Fibroblast of lung (primary cell): Measurements from ENCODE around the gene GBP4. TPM values are rescaled to one million over a fixed set of nuclear protein-coding genes. Genes with fewer than 3 reads are reported as not detected.

Experiments used
- DNase-seq, 2 donors: peaks; one replicate each; pipeline versions ENCODE4 v3.0.0 to v3.0.0-alpha.2; 2010; ENCODE audit warnings: low read depth in 2 of 2
- H2AFZ ChIP-seq: 2 replicates; pipeline ENCODE4 v1.5.1; 2012; ENCODE audit warnings: low read length, control low read depth, inconsistent platforms
- H3K27ac ChIP-seq: 2 replicates; pipeline ENCODE4 v1.5.1; 2011; ENCODE audit warnings: low read length, control low read depth; ENCODE audit not compliant: insufficient read depth
- H3K27me3 ChIP-seq: 2 replicates; pipeline ENCODE4 v1.5.1; 2011; ENCODE audit warnings: mild to moderate bottlenecking, low read length; ENCODE audit not compliant: control insufficient read depth, insufficient read depth
- H3K36me3 ChIP-seq: 2 replicates; pipeline ENCODE4 v1.5.1; 2011; ENCODE audit warnings: low read length; ENCODE audit not compliant: control insufficient read depth, insufficient read depth
- H3K4me1 ChIP-seq: 2 replicates; pipeline ENCODE4 v1.5.1; 2011; ENCODE audit warnings: low read length; ENCODE audit not compliant: control insufficient read depth, insufficient read depth; ENCODE audit errors: extremely low read depth
- H3K4me2 ChIP-seq: 2 replicates; pipeline ENCODE4 v1.5.1; 2011; ENCODE audit warnings: low read length, control low read depth; ENCODE audit not compliant: insufficient read depth; ENCODE audit errors: extremely low read depth
- H3K4me3 ChIP-seq, 4 experiments: fragments of 200-600 bp in 1 of 4; sonication (generic) in 1 of 4; replicated peaks in 1 of 4; 2 replicates each; pipeline ENCODE4 v1.5.1; 2011 to 2016; ENCODE audit warnings: low read length in 4 of 4, low read depth in 3 of 4, mild to moderate bottlenecking in 3 of 4, control low read depth in 2 of 4, inconsistent platforms in 1 of 4, mixed read lengths in 1 of 4; ENCODE audit not compliant: insufficient read depth in 1 of 4; ENCODE audit errors: control extremely low read depth in 1 of 4
- H3K79me2 ChIP-seq: 2 replicates; pipeline ENCODE4 v1.5.1; 2012; ENCODE audit warnings: mild to moderate bottlenecking, low read length, inconsistent platforms; ENCODE audit not compliant: control insufficient read depth, insufficient read depth
- H3K9ac ChIP-seq: 2 replicates; pipeline ENCODE4 v1.5.1; 2011; ENCODE audit warnings: mild to moderate bottlenecking, low read length, control low read depth; ENCODE audit not compliant: insufficient read depth
- H3K9me3 ChIP-seq: 2 replicates; pipeline ENCODE4 v1.5.1; 2012; ENCODE audit warnings: low read depth, low read length; ENCODE audit not compliant: control insufficient read depth, insufficient read depth
- H4K20me1 ChIP-seq: 2 replicates; pipeline ENCODE4 v1.5.1; 2011; ENCODE audit warnings: low read length; ENCODE audit not compliant: control insufficient read depth, insufficient read depth; ENCODE audit errors: extremely low read depth
- EZH2 ChIP-seq: IDR thresholded peaks from 2 replicates; pipeline ENCODE4 v1.5.1; 2012; ENCODE audit warnings: low read length, control low read depth, mild to moderate bottlenecking; ENCODE audit errors: missing control alignments
- polyA plus RNA-seq, 2 donors: library from polyadenylated mRNA; depleted of rRNA in 1 of 2; stranded (reverse) in 1 of 2; unstranded in 1 of 2; fragments of >200 nt; gene quantifications; 2 replicates each; pipeline ENCODE4 v1.2.1, GENCODE V29; 2011 to 2012; ENCODE audit warnings: missing spikeins in 1 of 2
- total RNA-seq: library from RNA; depleted of rRNA; stranded (reverse); fragments of >200 nt; gene quantifications from 2 replicates; pipeline ENCODE4 v1.2.1, GENCODE V29; 2014
- TF ChIP-seq, protein P1 (sequence below), 2 donors: IDR thresholded peaks in 1 of 2; conservative IDR thresholded peaks in 1 of 2; 1 replicate in 1 of 2; 2 replicates in 1 of 2; pipeline ENCODE4 v1.5.1; 2011 to 2012; ENCODE audit warnings: low read length in 2 of 2, control low read depth in 1 of 2, inconsistent platforms in 1 of 2, low read depth in 1 of 2, mild to moderate bottlenecking in 1 of 2

Gene GBP4
- total and polyA plus RNA-seq, 2 donors (not counting 1 experiment from before 2014, with no cell fraction given), result 0.50 to 1.3 TPM

GRCh38 chr1:89213347-89213746 lies 14.6 kb upstream of the GBP4 start:
- Histone ChIP-seq H3K4me1 (no peaks in the 10 kb centered on the region), H3K79me2 (no peaks in the 10 kb centered on the region), H3K27ac (no peak overlapping the region), H3K27me3 (no peaks in the 10 kb centered on the region), H2AFZ (no peak overlapping the region), H4K20me1 (no peaks in the 10 kb centered on the region), H3K36me3 (no peaks in the 10 kb centered on the region), H3K4me2 (no peak overlapping the region), H3K9ac (no peak overlapping the region), H3K9me3 (no peaks in the 10 kb centered on the region), H3K4me3 (no peak overlapping the region)
- TF ChIP-seq, protein P1, sequence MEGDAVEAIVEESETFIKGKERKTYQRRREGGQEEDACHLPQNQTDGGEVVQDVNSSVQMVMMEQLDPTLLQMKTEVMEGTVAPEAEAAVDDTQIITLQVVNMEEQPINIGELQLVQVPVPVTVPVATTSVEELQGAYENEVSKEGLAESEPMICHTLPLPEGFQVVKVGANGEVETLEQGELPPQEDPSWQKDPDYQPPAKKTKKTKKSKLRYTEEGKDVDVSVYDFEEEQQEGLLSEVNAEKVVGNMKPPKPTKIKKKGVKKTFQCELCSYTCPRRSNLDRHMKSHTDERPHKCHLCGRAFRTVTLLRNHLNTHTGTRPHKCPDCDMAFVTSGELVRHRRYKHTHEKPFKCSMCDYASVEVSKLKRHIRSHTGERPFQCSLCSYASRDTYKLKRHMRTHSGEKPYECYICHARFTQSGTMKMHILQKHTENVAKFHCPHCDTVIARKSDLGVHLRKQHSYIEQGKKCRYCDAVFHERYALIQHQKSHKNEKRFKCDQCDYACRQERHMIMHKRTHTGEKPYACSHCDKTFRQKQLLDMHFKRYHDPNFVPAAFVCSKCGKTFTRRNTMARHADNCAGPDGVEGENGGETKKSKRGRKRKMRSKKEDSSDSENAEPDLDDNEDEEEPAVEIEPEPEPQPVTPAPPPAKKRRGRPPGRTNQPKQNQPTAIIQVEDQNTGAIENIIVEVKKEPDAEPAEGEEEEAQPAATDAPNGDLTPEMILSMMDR (conservative IDR thresholded peaks at IDR 0.05 in 1 of 2, IDR thresholded peaks at IDR 0.05 in 1 of 2; ENCODE audit: low read depth in 1 of 2, low read length in 2 of 2), result no peak
- TF ChIP-seq EZH2, result no peak
- DNase-seq, result no peak

DNA sequence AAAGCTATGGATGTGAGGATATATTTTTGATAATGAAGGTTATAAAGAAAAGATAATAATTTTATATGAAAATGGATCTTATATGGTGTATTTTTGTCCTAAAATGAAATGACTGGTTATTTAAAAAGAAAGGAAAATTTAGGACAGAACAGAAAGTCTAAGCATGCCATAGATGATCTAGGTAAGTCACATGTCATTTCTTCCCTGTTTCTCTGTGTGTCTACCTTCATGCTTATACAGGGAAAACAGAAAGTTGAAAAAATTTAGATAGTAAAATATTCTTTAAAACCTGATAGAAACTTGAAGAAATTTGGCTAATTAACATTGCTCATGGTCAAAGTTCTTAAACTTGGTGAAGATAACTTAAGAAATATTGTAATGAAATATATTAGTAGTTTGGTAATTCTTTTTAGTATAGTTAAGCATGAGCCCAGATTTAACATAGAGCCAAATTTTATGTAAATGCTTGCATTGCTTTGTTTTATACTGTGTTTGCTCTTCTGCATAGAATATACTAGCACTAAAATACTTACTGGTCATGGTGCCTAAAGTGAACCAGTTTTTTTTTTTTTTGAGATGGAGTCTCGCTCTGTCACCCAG lies 12.4 kb upstream of the GBP4 start:
- DNase-seq, result no peak

GRCh38 chr1:89206373-89206772 lies 7.6 kb upstream of the GBP4 start:
- Histone ChIP-seq H3K9me3 (no peaks in the 10 kb centered on the region), H3K36me3 (no peaks in the 10 kb centered on the region), H3K9ac (no peak overlapping the region), H2AFZ (no peak overlapping the region), H3K27me3 (no peaks in the 10 kb centered on the region), H4K20me1 (no peaks in the 10 kb centered on the region), H3K79me2 (no peaks in the 10 kb centered on the region), H3K4me2 (no peak overlapping the region), H3K27ac (no peak overlapping the region), H3K4me3 (no peak overlapping the region), H3K4me1 (no peaks in the 10 kb centered on the region)
- TF ChIP-seq, protein P1 (conservative IDR thresholded peaks at IDR 0.05 in 1 of 2, IDR thresholded peaks at IDR 0.05 in 1 of 2; ENCODE audit: low read depth in 1 of 2, low read length in 2 of 2), result no peak
- DNase-seq, result no peak

More for the DNA sequence above, 12.4 kb upstream of the GBP4 start:
- Histone ChIP-seq H3K4me2 (no peak overlapping the region), H3K27me3 (no peaks in the 10 kb centered on the region), H3K9ac (no peak overlapping the region), H3K4me1 (no peaks in the 10 kb centered on the region), H3K79me2 (no peaks in the 10 kb centered on the region), H3K9me3 (no peaks in the 10 kb centered on the region), H4K20me1 (no peaks in the 10 kb centered on the region), H2AFZ (no peak overlapping the region), H3K27ac (no peak overlapping the region), H3K36me3 (no peaks in the 10 kb centered on the region), H3K4me3 (no peak overlapping the region)
- no peak for TF ChIP-seq EZH2
- TF ChIP-seq, protein P1 (conservative IDR thresholded peaks at IDR 0.05 in 1 of 2, IDR thresholded peaks at IDR 0.05 in 1 of 2; ENCODE audit: low read depth in 1 of 2, low read length in 2 of 2), result no peak
